DND-41 (cell line): ENCODE measurements around the gene SRSF5.

Experiments used
- ATAC-seq: fragments of 200-7000 bp; cut with Tn5 transposase; 3 replicates; pipeline ENCODE4 v1.9.1; 2021; ENCODE audit warnings: low read depth; ENCODE audit not compliant: insufficient read depth
- DNase-seq: peaks from one replicate; pipeline ENCODE4 v3.0.0-alpha.2; 2020
- H2AFZ ChIP-seq: 2 replicates; pipeline ENCODE4 v1.6.0; 2012; ENCODE audit warnings: low read depth, low read length
- H3K27ac ChIP-seq: 2 replicates; pipeline ENCODE4 v1.5.1; 2012; ENCODE audit warnings: low read length, inconsistent platforms
- H3K27me3 ChIP-seq: fragments of 200-600 bp; sonication (generic); 2 replicates; pipeline ENCODE4 v1.6.0; 2012; ENCODE audit warnings: low read length, mild to moderate bottlenecking, inconsistent platforms; ENCODE audit not compliant: insufficient read depth, poor library complexity
- H3K36me3 ChIP-seq: 2 replicates; pipeline ENCODE4 v1.5.1; 2012; ENCODE audit warnings: low read length, inconsistent platforms; ENCODE audit not compliant: insufficient read depth
- H3K4me1 ChIP-seq: 2 replicates; pipeline ENCODE4 v1.5.1; 2012; ENCODE audit warnings: mild to moderate bottlenecking, low read length; ENCODE audit not compliant: insufficient read depth
- H3K4me2 ChIP-seq: 2 replicates; pipeline ENCODE4 v1.6.0; 2012; ENCODE audit warnings: mild to moderate bottlenecking, moderate library complexity, low read length, inconsistent platforms; ENCODE audit not compliant: insufficient read depth
- H3K4me3 ChIP-seq, 2 experiments: fragments of 200-600 bp in 1 of 2; shearing (Covaris generic) in 1 of 2; 2 replicates each; pipeline ENCODE4 v1.5.1; 2012 to 2016; ENCODE audit warnings: inconsistent platforms in 2 of 2, low read length in 2 of 2, mild to moderate bottlenecking in 2 of 2, low read depth in 1 of 2, moderate library complexity in 1 of 2
- H3K79me2 ChIP-seq: 2 replicates; pipeline ENCODE4 v1.6.0; 2012; ENCODE audit warnings: low read length, inconsistent platforms; ENCODE audit not compliant: insufficient read depth
- H3K9ac ChIP-seq: 2 replicates; pipeline ENCODE4 v1.6.0; 2012; ENCODE audit warnings: low read depth, mild to moderate bottlenecking, inconsistent platforms, low read length, moderate library complexity
- H3K9me3 ChIP-seq: 2 replicates; pipeline ENCODE4 v1.5.1; 2012; ENCODE audit warnings: low read length, moderate library complexity, mild to moderate bottlenecking, inconsistent platforms; ENCODE audit not compliant: insufficient read depth, severe bottlenecking
- H4K20me1 ChIP-seq: 2 replicates; pipeline ENCODE4 v1.6.0; 2012; ENCODE audit warnings: low read length; ENCODE audit not compliant: insufficient read depth
- CTCF ChIP-seq: IDR thresholded peaks from 2 replicates; pipeline ENCODE4 v1.5.1; 2012; ENCODE audit warnings: borderline replicate concordance, low read length, moderate library complexity, mild to moderate bottlenecking; ENCODE audit not compliant: poor library complexity, severe bottlenecking; ENCODE audit errors: extremely low read depth
- EZH2 ChIP-seq: IDR thresholded peaks from 3 replicates; pipeline ENCODE4 v1.6.1; 2012; ENCODE audit warnings: borderline replicate concordance, low read depth, mild to moderate bottlenecking, moderate library complexity, low read length, inconsistent platforms; ENCODE audit not compliant: severe bottlenecking

Gene SRSF5

GRCh38 chr14:69775012-69775411 is 8.1 kb downstream of the SRSF5 start:
- Histone ChIP-seq H3K36me3 (peaks cover 86% of the 10 kb centered on the region), H3K4me1 (peaks cover 11% of the 10 kb centered on the region; the same call in 1 of the 2 replicates), H3K9ac (no peak overlapping the region), H3K4me3 (no peak overlapping the region), H3K9me3 (no peaks in the 10 kb centered on the region), H3K27ac (no peak overlapping the region), H4K20me1 (peaks cover 26% of the 10 kb centered on the region), H2AFZ (no peak overlapping the region), H3K27me3 (no peaks in the 10 kb centered on the region), H3K4me2 (no peak overlapping the region), H3K79me2 (peaks cover 11% of the 10 kb centered on the region)
- TF ChIP-seq EZH2 (no peak), CTCF (no peak)
- DNase-seq, result no peak
- no peak for ATAC-seq

GRCh38 chr14:69776875-69777453 is 10.0 kb downstream of the SRSF5 start:
- no peak overlapping the region for H3K27ac ChIP-seq
- H3K4me2 ChIP-seq, result no peak overlapping the region
- H3K4me1 ChIP-seq, result no peaks in the 10 kb centered on the region
- H3K9me3 ChIP-seq, result no peaks in the 10 kb centered on the region
- H3K9ac ChIP-seq, result no peak overlapping the region
- ATAC-seq (no peak), DNase-seq (no peak)
- H4K20me1 ChIP-seq, result peaks cover 15% of the 10 kb centered on the region
- H2AFZ ChIP-seq, result no peak overlapping the region
- no peaks in the 10 kb centered on the region for H3K27me3 ChIP-seq
- no peak overlapping the region for H3K4me3 ChIP-seq
- TF ChIP-seq CTCF, result no peak
- no peak for TF ChIP-seq EZH2
- peaks cover 67% of the 10 kb centered on the region for H3K36me3 ChIP-seq
- no peaks in the 10 kb centered on the region; the same call in 1 of the 2 replicates for H3K79me2 ChIP-seq

- Histone ChIP-seq H3K79me2 (no peaks in the 10 kb centered on the region), H3K4me2 (no peak overlapping the region), H3K4me1 (no peaks in the 10 kb centered on the region), H3K36me3 (peaks cover 46% of the 10 kb centered on the region), H3K9me3 (no peaks in the 10 kb centered on the region), H3K9ac (no peak overlapping the region), H3K27me3 (no peaks in the 10 kb centered on the region), H4K20me1 (peaks cover 11% of the 10 kb centered on the region), H3K27ac (no peak overlapping the region), H2AFZ (no peak overlapping the region), H3K4me3 (no peak overlapping the region)
- DNase-seq, result no peak
- no peak for TF ChIP-seq EZH2
- TF ChIP-seq CTCF, result no peak
- ATAC-seq, result no peak
Observed at GRCh38 chr14:69779088-69779487, 12.1 kb downstream of the SRSF5 start.

- H3K9me3 ChIP-seq, result no peaks in the 10 kb centered on the region
- peaks cover 36% of the 10 kb centered on the region for H3K36me3 ChIP-seq
Observed at GRCh38 chr14:69780092-69780491, 13.2 kb downstream of the SRSF5 start.

More at GRCh38 chr14:69780092-69780491, 13.2 kb downstream of the SRSF5 start:
- Histone ChIP-seq H3K4me3 (no peak overlapping the region), H3K27ac (no peak overlapping the region), H3K4me2 (no peak overlapping the region), H3K79me2 (no peaks in the 10 kb centered on the region), H3K9ac (no peak overlapping the region), H4K20me1 (peaks cover 11% of the 10 kb centered on the region), H2AFZ (no peak overlapping the region), H3K27me3 (no peaks in the 10 kb centered on the region), H3K4me1 (no peaks in the 10 kb centered on the region)
- ATAC-seq (no peak), DNase-seq (no peak)
- TF ChIP-seq EZH2 (no peak), CTCF (no peak)
